Activated T-helper 17 cell treated with anti-CD3 and anti-CD28 coated beads, Interleukin-2, amount 50 U/mL, for 72 hours (primary cell): ENCODE measurements around the gene FN3KRP. TPM values are rescaled to one million over a fixed set of nuclear protein-coding genes. Genes with fewer than 3 reads are reported as not detected.
A peak's percentile ranks its signal among the peaks of the same experiment; 100 is the strongest.

Experiments
- ATAC-seq: fragments of 150-1000 bp; cut with Tn5 transposase; replicated peaks from 2 replicates; pipeline ENCODE4 v1.10.0; 2021; ENCODE audit warnings: mild to moderate bottlenecking, moderate library complexity
- H3K27ac Mint-ChIP-seq: one replicate; pipeline ENCODE4 v1.8.0; 2022; ENCODE audit warnings: mixed read lengths
- H3K27me3 Mint-ChIP-seq: one replicate; pipeline ENCODE4 v1.8.0; 2022; ENCODE audit warnings: mixed read lengths
- H3K36me3 Mint-ChIP-seq: one replicate; pipeline ENCODE4 v1.8.0; 2022; ENCODE audit warnings: low read depth, mild to moderate bottlenecking, mixed read lengths
- H3K4me1 Mint-ChIP-seq: one replicate; pipeline ENCODE4 v1.8.0; 2022; ENCODE audit warnings: mixed read lengths
- H3K4me3 Mint-ChIP-seq: one replicate; pipeline ENCODE4 v1.8.0; 2022; ENCODE audit warnings: mild to moderate bottlenecking, mixed read lengths
- H3K9me3 Mint-ChIP-seq: one replicate; pipeline ENCODE4 v1.8.0; 2022; ENCODE audit warnings: mixed read lengths
- total RNA-seq, 2 donors: library from RNA; stranded (reverse); gene quantifications; one replicate each; pipeline ENCODE4 v1.2.3, GENCODE V29; 2022

Gene FN3KRP
- total RNA-seq, 2 donors from 2014 or later, result 45.8 to 47.4 TPM

- Mint-ChIP-seq H3K36me3 (no peaks in the 10 kb centered on the region), H3K4me1 (no peaks in the 10 kb centered on the region), H3K9me3 (peaks cover 4% of the 10 kb centered on the region), H3K4me3 (peak overlapping the region; percentile 45), H3K27me3 (no peaks in the 10 kb centered on the region), H3K27ac (no peak overlapping the region)
- no peak for ATAC-seq
Observed at GRCh38 chr17:82696916-82697807, 19.3 kb upstream of the FN3KRP start.

GRCh38 chr17:82697808-82698064 lies 18.8 kb upstream of the FN3KRP start:
- Mint-ChIP-seq H3K27ac (no peak overlapping the region), H3K9me3 (peaks cover 4% of the 10 kb centered on the region), H3K4me1 (no peaks in the 10 kb centered on the region), H3K36me3 (no peaks in the 10 kb centered on the region), H3K27me3 (no peaks in the 10 kb centered on the region), H3K4me3 (peak overlapping the region; percentile 45)
- ATAC-seq, result no peak

GRCh38 chr17:82698065-82698973 lies 18.2 kb upstream of the FN3KRP start, which contains the start of gene RAB40B:
TSS of gene RAB40B (minus strand) at chr17:82698698. CDS start at chr17:82698596, 102 bp downstream.
- Mint-ChIP-seq H3K36me3 (no peaks in the 10 kb centered on the region), H3K4me3 (peak within 1 kb of the TSS; percentile 77), H3K9me3 (peaks cover 4% of the 10 kb centered on the region), H3K27ac (no peak within 1 kb of the TSS), H3K4me1 (no peaks in the 10 kb centered on the region), H3K27me3 (no peaks in the 10 kb centered on the region)
- peak; percentile 98 for ATAC-seq

- no peak for ATAC-seq
- Mint-ChIP-seq H3K4me3 (peak overlapping the region; percentile 77), H3K27me3 (no peaks in the 10 kb centered on the region), H3K4me1 (no peaks in the 10 kb centered on the region), H3K27ac (no peak overlapping the region), H3K9me3 (peaks cover 4% of the 10 kb centered on the region), H3K36me3 (no peaks in the 10 kb centered on the region)
Observed at GRCh38 chr17:82698974-82699442, 17.5 kb upstream of the FN3KRP start.

- no peak for ATAC-seq
Observed at GRCh38 chr17:82699551-82699950, 17.0 kb upstream of the FN3KRP start.

GRCh38 chr17:82702231-82702927 lies 14.1 kb upstream of the FN3KRP start:
- Mint-ChIP-seq H3K36me3 (no peaks in the 10 kb centered on the region), H3K27ac (no peak overlapping the region), H3K4me1 (no peaks in the 10 kb centered on the region), H3K27me3 (no peaks in the 10 kb centered on the region), H3K9me3 (no peaks in the 10 kb centered on the region), H3K4me3 (no peak overlapping the region)
- ATAC-seq, result no peak

More at GRCh38 chr17:82699551-82699950, 17.0 kb upstream of the FN3KRP start:
- Mint-ChIP-seq H3K9me3 (peaks cover 2% of the 10 kb centered on the region), H3K27me3 (no peaks in the 10 kb centered on the region), H3K4me3 (peak overlapping the region; percentile 77), H3K27ac (no peak overlapping the region), H3K4me1 (no peaks in the 10 kb centered on the region), H3K36me3 (no peaks in the 10 kb centered on the region)

- no peaks in the 10 kb centered on the region for H3K9me3 Mint-ChIP-seq
- H3K27me3 Mint-ChIP-seq, result no peaks in the 10 kb centered on the region
- ATAC-seq, result no peak
- no peak overlapping the region for H3K4me3 Mint-ChIP-seq
- H3K27ac Mint-ChIP-seq, result no peak overlapping the region
- H3K4me1 Mint-ChIP-seq, result no peaks in the 10 kb centered on the region
- H3K36me3 Mint-ChIP-seq, result no peaks in the 10 kb centered on the region
Observed at GRCh38 chr17:82703036-82703745, 13.3 kb upstream of the FN3KRP start.

- ATAC-seq, result no peak
- Mint-ChIP-seq H3K36me3 (no peaks in the 10 kb centered on the region), H3K27ac (no peak overlapping the region), H3K9me3 (no peaks in the 10 kb centered on the region), H3K4me1 (no peaks in the 10 kb centered on the region), H3K27me3 (no peaks in the 10 kb centered on the region), H3K4me3 (no peak overlapping the region)
Observed at GRCh38 chr17:82703935-82704865, 12.3 kb upstream of the FN3KRP start.

GRCh38 chr17:82704886-82705285 lies 11.6 kb upstream of the FN3KRP start:
- H3K4me3 Mint-ChIP-seq, result no peak overlapping the region
- no peaks in the 10 kb centered on the region for H3K27me3 Mint-ChIP-seq
- no peaks in the 10 kb centered on the region for H3K9me3 Mint-ChIP-seq
- H3K4me1 Mint-ChIP-seq, result no peaks in the 10 kb centered on the region
- no peaks in the 10 kb centered on the region for H3K36me3 Mint-ChIP-seq
- no peak for ATAC-seq
- H3K27ac Mint-ChIP-seq, result no peak overlapping the region

GRCh38 chr17:82705756-82706155 lies 10.8 kb upstream of the FN3KRP start:
- Mint-ChIP-seq H3K36me3 (no peaks in the 10 kb centered on the region), H3K27ac (no peak overlapping the region), H3K4me3 (no peak overlapping the region), H3K9me3 (no peaks in the 10 kb centered on the region), H3K27me3 (no peaks in the 10 kb centered on the region), H3K4me1 (no peaks in the 10 kb centered on the region)
- ATAC-seq, result no peak

GRCh38 chr17:82709024-82709675 lies 7.4 kb upstream of the FN3KRP start:
- Mint-ChIP-seq H3K27me3 (no peaks in the 10 kb centered on the region), H3K4me3 (no peak overlapping the region), H3K27ac (no peak overlapping the region), H3K36me3 (no peaks in the 10 kb centered on the region), H3K4me1 (no peaks in the 10 kb centered on the region), H3K9me3 (no peaks in the 10 kb centered on the region)
- ATAC-seq, result no peak

GRCh38 chr17:82709676-82710498 lies 6.6 kb upstream of the FN3KRP start:
- no peak for ATAC-seq
- Mint-ChIP-seq H3K4me3 (no peak overlapping the region), H3K4me1 (no peaks in the 10 kb centered on the region), H3K27me3 (no peaks in the 10 kb centered on the region), H3K9me3 (no peaks in the 10 kb centered on the region), H3K36me3 (no peaks in the 10 kb centered on the region), H3K27ac (no peak overlapping the region)
